Measurements from ENCODE around the gene NHLRC4. TPM values are rescaled to one million over a fixed set of nuclear protein-coding genes. Genes with fewer than 3 reads are reported as not detected.

NHLRC4 gene
- total and polyA plus RNA-seq, 4 donors: 0.17 to 7.0 (median 0.25) TPM; not detected in 1

GRCh38 chr16:518858-519257, 47.9 kb upstream of the NHLRC4 start:
- WGBS: 83% methylated on average over 9 of the region's 9 CpGs
- H3K36me3 ChIP-seq (ENCODE audit: control insufficient read depth in 4 of 4, insufficient read depth in 3 of 4, low read depth in 1 of 4, low read length in 3 of 4): peaks cover 22 to 46% (median 25%) of the 10 kb centered on the region in 4 donors

DNA sequence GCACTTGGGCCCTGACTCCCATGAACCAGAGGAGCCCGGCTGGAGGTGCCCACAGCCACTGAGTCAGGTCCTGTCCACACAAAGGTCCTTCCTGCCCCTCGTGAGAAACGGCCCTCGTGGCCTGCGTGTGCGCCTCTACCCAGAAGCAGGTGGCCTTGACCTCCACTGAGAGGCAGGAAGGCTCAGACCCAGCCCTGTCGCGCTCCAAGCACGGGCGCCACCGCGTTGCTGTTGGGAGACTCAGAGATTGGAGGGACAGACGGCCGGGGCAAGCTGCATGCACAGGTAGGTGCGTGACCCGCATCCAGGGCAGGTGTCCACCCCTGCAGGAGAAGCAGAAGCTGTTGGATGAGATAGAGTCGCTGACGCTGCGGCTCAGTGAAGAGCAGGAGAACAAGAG, 47.4 kb upstream of the NHLRC4 start:
- Histone ChIP-seq H3K36me3 (ENCODE audit: control insufficient read depth in 4 of 4, insufficient read depth in 3 of 4, low read depth in 1 of 4, low read length in 3 of 4) (peaks cover 22 to 41% (median 25%) of the 10 kb centered on the region in 4 donors), H3K4me3 (ENCODE audit: low read depth in 1 of 3, low read length in 3 of 3) (no peak overlapping the region), H3K4me1 (ENCODE audit: control insufficient read depth in 4 of 4, insufficient read depth in 4 of 4, low read length in 3 of 4) (peaks cover 0 to 2% (median under 1%) of the 10 kb centered on the region in 4 donors), H3K27ac (ENCODE audit: low read depth in 1 of 2, low read length in 2 of 2) (no peak overlapping the region), H3K27me3 (ENCODE audit: control insufficient read depth in 4 of 4, insufficient read depth in 4 of 4, low read length in 3 of 4) (no peaks in the 10 kb centered on the region), H3K9me3 (ENCODE audit: control insufficient read depth in 4 of 4, low read length in 3 of 4) (no peaks in the 10 kb centered on the region), H3K9ac (ENCODE audit: low read depth in 1 of 2, low read length in 2 of 2) (no peak overlapping the region)
- no peak for DNase-seq (ENCODE audit: low spot score)
- TF ChIP-seq RXRA (IDR thresholded peaks at IDR 0.05): no peak
- TF ChIP-seq, protein P1, sequence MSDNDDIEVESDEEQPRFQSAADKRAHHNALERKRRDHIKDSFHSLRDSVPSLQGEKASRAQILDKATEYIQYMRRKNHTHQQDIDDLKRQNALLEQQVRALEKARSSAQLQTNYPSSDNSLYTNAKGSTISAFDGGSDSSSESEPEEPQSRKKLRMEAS (IDR thresholded peaks at IDR 0.05): no peak
- TF ChIP-seq HNF4A (conservative IDR thresholded peaks at IDR 0.05): no peak
- TF ChIP-seq RAD21 (IDR thresholded peaks at IDR 0.05): no peak
- TF ChIP-seq SP1 (IDR thresholded peaks at IDR 0.05): no peak
- TF ChIP-seq FOXA1 (IDR thresholded peaks at IDR 0.05): no peak
- TF ChIP-seq HNF4G (IDR thresholded peaks at IDR 0.05): no peak
- TF ChIP-seq JUND (IDR thresholded peaks at IDR 0.05): no peak
- WGBS: 94% methylated on average over 19 of the region's 19 CpGs

More at GRCh38 chr16:518858-519257, 47.9 kb upstream of the NHLRC4 start:
- H3K9ac ChIP-seq (ENCODE audit: low read depth in 1 of 2, low read length in 2 of 2): no peak overlapping the region
- peaks cover 0 to 5% (median 0%) of the 10 kb centered on the region in 4 donors for H3K4me1 ChIP-seq (ENCODE audit: control insufficient read depth in 4 of 4, insufficient read depth in 4 of 4, low read length in 3 of 4)
- no peaks in the 10 kb centered on the region for H3K27me3 ChIP-seq (ENCODE audit: control insufficient read depth in 4 of 4, insufficient read depth in 4 of 4, low read length in 3 of 4)
- H3K9me3 ChIP-seq (ENCODE audit: control insufficient read depth in 4 of 4, low read length in 3 of 4): no peaks in the 10 kb centered on the region
- no peak overlapping the region for H3K27ac ChIP-seq (ENCODE audit: low read depth in 1 of 2, low read length in 2 of 2)
- TF ChIP-seq RXRA (IDR thresholded peaks at IDR 0.05): no peak
- no peak for TF ChIP-seq NR2F2 (IDR thresholded peaks at IDR 0.05)
- no peak for TF ChIP-seq FOXA1 (IDR thresholded peaks at IDR 0.05)
- TF ChIP-seq ZBTB33 (IDR thresholded peaks at IDR 0.05): no peak
- no peak for TF ChIP-seq CTCF (IDR thresholded peaks at IDR 0.05; ENCODE audit: low read depth, low read length, missing input control)
- TF ChIP-seq, protein P1 (IDR thresholded peaks at IDR 0.05): no peak
- TF ChIP-seq EGR1 (IDR thresholded peaks at IDR 0.05; ENCODE audit: low read depth in 2 of 2): no peak
- H3K4me3 ChIP-seq (ENCODE audit: low read depth in 1 of 3, low read length in 3 of 3): no peak overlapping the region
- no peak for DNase-seq (ENCODE audit: low spot score)

DNA sequence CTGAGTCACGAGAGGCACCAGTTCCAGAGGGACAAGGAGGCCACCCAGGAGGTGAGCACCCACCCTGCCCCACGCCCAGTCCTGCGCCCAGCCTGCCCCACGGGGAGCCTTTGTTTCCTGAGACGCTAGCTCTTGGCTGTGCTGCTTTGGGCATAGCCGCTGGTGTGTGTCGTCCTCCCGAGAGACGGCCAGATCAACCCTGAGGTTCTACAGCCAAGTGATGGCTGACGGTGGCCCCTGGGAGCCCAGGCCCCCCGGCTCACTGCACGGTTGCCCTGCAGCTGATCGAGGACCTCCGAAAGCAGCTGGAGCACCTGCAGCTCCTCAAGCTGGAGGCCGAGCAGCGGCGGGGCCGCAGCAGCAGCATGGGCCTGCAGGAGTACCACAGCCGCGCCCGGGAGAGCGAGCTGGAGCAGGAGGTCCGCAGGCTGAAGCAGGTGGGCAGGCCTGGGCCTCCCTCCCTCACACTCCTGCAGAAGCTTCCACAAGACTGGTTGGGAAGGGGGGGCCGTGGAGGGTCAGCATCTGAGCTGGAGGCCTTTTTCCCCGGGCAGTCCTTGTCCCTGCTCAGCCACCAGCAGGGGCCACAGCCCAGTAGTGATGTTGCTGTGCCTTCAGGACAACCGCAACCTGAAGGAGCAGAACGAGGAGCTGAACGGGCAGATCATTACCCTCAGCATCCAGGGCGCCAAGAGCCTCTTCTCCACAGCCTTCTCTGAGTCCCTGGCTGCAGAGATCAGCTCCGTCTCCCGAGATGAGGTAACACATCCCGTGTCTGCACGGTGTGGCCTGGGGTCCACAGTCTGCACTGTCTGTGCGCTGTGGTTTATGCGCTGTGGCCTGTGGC, 46.7 kb upstream of the NHLRC4 start:
- H3K4me3 ChIP-seq (ENCODE audit: low read depth in 1 of 3, low read length in 3 of 3): no peak overlapping the region
- H3K27ac ChIP-seq (ENCODE audit: low read depth in 1 of 2, low read length in 2 of 2): no peak overlapping the region
- WGBS: 96% methylated on average over 35 of the region's 35 CpGs
- DNase-seq (ENCODE audit: low spot score): no peak
- peaks cover 0 to 4% (median 0%) of the 10 kb centered on the region in 4 donors for H3K4me1 ChIP-seq (ENCODE audit: control insufficient read depth in 4 of 4, insufficient read depth in 4 of 4, low read length in 3 of 4)
- no peaks in the 10 kb centered on the region for H3K27me3 ChIP-seq (ENCODE audit: control insufficient read depth in 4 of 4, insufficient read depth in 4 of 4, low read length in 3 of 4)
- no peak for TF ChIP-seq YY1 (IDR thresholded peaks at IDR 0.05)
- TF ChIP-seq RAD21 (IDR thresholded peaks at IDR 0.05): no peak
- no peak for TF ChIP-seq CTCF (IDR thresholded peaks at IDR 0.05; ENCODE audit: low read depth, low read length, missing input control)
- TF ChIP-seq ATF3 (IDR thresholded peaks at IDR 0.05): no peak
- no peak for TF ChIP-seq NR2F2 (IDR thresholded peaks at IDR 0.05)
- TF ChIP-seq HNF4A (conservative IDR thresholded peaks at IDR 0.05): no peak
- TF ChIP-seq JUND (IDR thresholded peaks at IDR 0.05): no peak
- H3K36me3 ChIP-seq (ENCODE audit: control insufficient read depth in 4 of 4, insufficient read depth in 3 of 4, low read depth in 1 of 4, low read length in 3 of 4): peaks cover 21 to 35% (median 22%) of the 10 kb centered on the region in 4 donors
- no peak overlapping the region for H3K9ac ChIP-seq (ENCODE audit: low read depth in 1 of 2, low read length in 2 of 2)
- no peaks in the 10 kb centered on the region for H3K9me3 ChIP-seq (ENCODE audit: control insufficient read depth in 4 of 4, low read length in 3 of 4)

Measured in liver (tissue), 9 donors.